Muscle of leg (tissue), 11 donors: ENCODE measurements around the gene TMBIM4. TPM values are rescaled to one million over a fixed set of nuclear protein-coding genes. Genes with fewer than 3 reads are reported as not detected.

Experiments used
- DNase-seq: peaks from one replicate; pipeline ENCODE4 v3.0.0; 2013
- H3K27ac ChIP-seq: one replicate; pipeline ENCODE4 v1.5.1; 2013; ENCODE audit warnings: mild to moderate bottlenecking, low read length, control low read depth
- H3K27me3 ChIP-seq: one replicate; pipeline ENCODE4 v1.6.1; 2013; ENCODE audit warnings: low read length; ENCODE audit not compliant: control insufficient read depth, insufficient read depth
- H3K36me3 ChIP-seq: one replicate; pipeline ENCODE4 v1.6.1; 2013; ENCODE audit warnings: low read length; ENCODE audit not compliant: control insufficient read depth, insufficient read depth
- H3K4me1 ChIP-seq: one replicate; pipeline ENCODE4 v1.6.1; 2013; ENCODE audit warnings: low read length; ENCODE audit not compliant: control insufficient read depth, insufficient read depth
- H3K4me3 ChIP-seq: one replicate; pipeline ENCODE4 v1.5.1; 2013; ENCODE audit warnings: low read length, control low read depth
- H3K9me3 ChIP-seq: replicated peaks from 2 replicates; pipeline ENCODE4 v1.6.1; 2013; ENCODE audit warnings: low read depth, low read length; ENCODE audit not compliant: control insufficient read depth
- WGBS: methylation state at CpG from one replicate; pipeline ENCODE4 v1.1.5; 2013; ENCODE audit warnings: missing lambda C conversion rate; ENCODE audit not compliant: insufficient coverage; 5-methylcytosine and 5-hydroxymethylcytosine counted together
- polyA plus RNA-seq, 8 donors: library from polyadenylated mRNA; unstranded; fragments of 120-200 nt; gene quantifications; one replicate each; pipeline versions ENCODE4 v1.2.1 to v1.2.3, GENCODE V29; 2013; ENCODE audit warnings: inconsistent platforms in 1 of 8, low replicate concordance in 1 of 8; ENCODE audit not compliant: insufficient read length in 8 of 8, insufficient read depth in 1 of 8
- total RNA-seq: library from RNA; stranded (reverse); fragments of 120-200 nt; gene quantifications from one replicate; pipeline ENCODE4 v1.2.4, GENCODE V29; 2013

TMBIM4 gene
- total and polyA plus RNA-seq, 9 donors, result 69.4 to 86.8 (median 76.9) TPM

DNA sequence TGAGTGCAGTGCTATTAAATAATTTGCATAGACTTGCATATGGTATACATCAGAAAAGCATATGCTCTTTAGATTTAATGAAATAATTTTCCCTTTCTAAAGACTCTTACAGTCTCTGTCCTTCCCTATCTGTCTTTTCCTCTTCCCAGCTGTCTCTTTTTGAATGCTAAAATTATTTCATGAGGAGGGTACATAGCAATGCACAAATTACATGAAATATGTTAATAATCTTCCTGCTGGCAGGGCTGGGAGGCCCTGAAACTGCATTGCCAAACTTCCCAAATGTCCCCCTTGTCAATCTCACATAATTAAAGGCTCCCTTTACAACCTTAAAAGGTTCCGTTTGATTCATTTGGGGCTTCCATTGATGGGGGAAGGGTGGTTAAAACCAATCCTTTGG, 61.4 kb downstream of the TMBIM4 start:
- H3K9me3 ChIP-seq, result no peaks in the 10 kb centered on the region
- no peaks in the 10 kb centered on the region for H3K36me3 ChIP-seq
- no peak for DNase-seq
- H3K27me3 ChIP-seq, result peaks cover 2% of the 10 kb centered on the region
- no peak overlapping the region for H3K27ac ChIP-seq
- H3K4me3 ChIP-seq, result no peak overlapping the region
- H3K4me1 ChIP-seq, result no peaks in the 10 kb centered on the region
- no CpG with 5 or more reads among the region's 1 CpG for WGBS

DNA sequence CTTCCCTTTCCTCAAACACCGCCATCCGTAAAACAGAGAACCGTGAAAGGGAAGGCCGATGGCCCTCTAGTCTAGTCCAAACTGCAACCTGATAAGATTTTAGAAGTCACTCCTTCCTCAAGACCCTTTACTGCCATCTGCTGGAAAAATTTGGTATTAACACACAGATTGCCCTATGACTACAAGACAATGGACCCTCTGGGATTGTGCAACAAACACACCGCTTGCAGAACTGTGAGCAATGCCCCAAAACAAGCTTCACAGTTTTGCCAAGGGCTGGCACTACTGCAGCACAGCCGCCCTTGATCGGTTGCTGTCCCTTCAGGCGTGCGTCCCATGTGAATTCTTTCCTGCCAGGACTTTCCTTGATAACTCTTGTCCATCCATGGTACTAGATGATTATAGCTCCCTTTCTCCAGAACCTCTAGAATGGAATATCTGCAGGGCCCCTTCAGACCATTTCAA, 62.3 kb downstream of the TMBIM4 start:
- peak; percentile 89 for DNase-seq
- Histone ChIP-seq H3K36me3 (no peaks in the 10 kb centered on the region), H3K4me1 (no peaks in the 10 kb centered on the region), H3K9me3 (no peaks in the 10 kb centered on the region), H3K27ac (no peak overlapping the region), H3K4me3 (no peak overlapping the region), H3K27me3 (peaks cover 2% of the 10 kb centered on the region)
- 15% methylated on average over 6 of the region's 9 CpGs for WGBS

DNA sequence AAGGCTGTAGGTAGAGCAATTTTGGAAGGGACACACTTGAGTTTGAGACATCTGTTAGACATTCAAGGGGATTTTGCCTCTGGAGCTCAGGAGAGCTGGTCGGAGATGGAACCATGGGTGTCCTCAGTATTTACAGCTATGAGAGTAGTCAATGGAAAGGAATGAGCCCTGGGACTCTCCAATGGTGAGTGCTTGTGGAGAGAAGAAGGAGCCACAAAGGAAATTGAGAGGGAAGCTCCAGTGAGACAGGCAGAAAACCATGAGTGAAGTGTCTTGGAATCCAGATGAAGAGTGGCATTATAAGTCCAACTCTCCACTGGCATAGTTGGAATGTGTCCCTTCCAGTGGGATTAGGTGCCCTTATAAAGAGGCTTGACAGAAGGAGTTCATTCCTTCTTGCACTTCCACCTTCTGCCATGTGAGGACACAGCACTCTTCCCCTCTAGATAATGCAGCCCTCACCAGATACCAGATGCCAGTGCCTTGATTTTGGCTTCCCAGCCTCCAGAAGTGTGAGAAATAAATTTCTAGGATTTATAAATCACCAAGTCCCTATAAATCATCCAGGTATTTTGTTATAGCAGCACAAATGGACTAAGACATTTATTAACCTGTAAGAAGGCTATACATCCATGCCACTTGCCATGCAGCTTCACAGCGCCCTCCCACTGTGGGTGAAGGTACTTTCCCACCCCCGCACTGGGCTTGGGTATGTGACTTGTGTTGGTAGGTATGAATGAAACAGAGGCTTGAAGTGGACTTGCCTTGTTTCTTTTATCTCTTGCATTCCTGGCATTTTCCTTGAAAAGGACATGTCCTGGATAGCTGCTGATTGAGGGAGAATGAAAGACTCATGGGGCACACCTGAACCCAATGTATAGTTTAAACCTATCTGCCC, 66.5 kb downstream of the TMBIM4 start:
- Histone ChIP-seq H3K27me3 (peaks cover 2% of the 10 kb centered on the region), H3K9me3 (no peaks in the 10 kb centered on the region), H3K4me1 (no peaks in the 10 kb centered on the region), H3K27ac (no peak overlapping the region), H3K4me3 (no peak overlapping the region), H3K36me3 (no peaks in the 10 kb centered on the region)
- DNase-seq, result no peak
- 92% methylated on average over 1 of the region's 3 CpGs for WGBS

DNA sequence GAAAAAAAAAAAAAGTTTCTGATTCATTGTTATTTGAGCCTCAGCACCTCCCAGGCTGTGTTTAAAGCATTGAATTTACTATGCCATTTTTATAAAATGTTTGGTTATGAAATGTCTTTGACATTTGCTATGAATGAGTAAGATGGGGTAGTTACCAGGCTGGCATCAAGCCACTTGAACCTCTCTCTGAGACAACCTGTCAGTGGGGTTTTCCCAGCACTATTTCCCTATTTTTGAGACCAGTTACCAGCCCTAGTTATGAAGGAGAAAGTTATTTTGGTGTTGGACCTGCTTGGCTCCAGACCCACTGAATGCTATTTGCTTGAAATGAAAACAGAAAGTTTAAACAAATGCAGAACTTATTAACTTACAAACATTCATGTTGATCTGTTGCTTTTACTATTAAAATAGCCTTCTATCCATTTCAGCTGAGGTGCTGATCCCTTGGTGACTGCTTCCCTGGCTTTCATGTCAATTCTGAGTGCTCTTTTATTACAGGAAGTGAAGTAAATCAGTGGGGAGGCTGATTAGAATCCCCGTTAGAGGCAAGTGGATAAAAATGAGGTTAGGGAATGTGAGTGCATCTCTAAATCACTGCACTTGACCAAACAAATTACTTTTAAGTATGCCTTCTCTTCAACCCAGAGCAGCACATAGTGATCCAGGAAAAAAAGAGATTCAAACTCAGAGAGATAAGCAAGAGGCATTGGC, 77.1 kb downstream of the TMBIM4 start:
- DNase-seq, result no peak
- H3K4me1 ChIP-seq, result no peaks in the 10 kb centered on the region
- no peak overlapping the region for H3K4me3 ChIP-seq
- no peak overlapping the region for H3K27ac ChIP-seq
- no peaks in the 10 kb centered on the region for H3K9me3 ChIP-seq
- WGBS, result no CpG with 5 or more reads among the region's 1 CpG
- no peaks in the 10 kb centered on the region for H3K36me3 ChIP-seq
- H3K27me3 ChIP-seq, result no peaks in the 10 kb centered on the region

DNA sequence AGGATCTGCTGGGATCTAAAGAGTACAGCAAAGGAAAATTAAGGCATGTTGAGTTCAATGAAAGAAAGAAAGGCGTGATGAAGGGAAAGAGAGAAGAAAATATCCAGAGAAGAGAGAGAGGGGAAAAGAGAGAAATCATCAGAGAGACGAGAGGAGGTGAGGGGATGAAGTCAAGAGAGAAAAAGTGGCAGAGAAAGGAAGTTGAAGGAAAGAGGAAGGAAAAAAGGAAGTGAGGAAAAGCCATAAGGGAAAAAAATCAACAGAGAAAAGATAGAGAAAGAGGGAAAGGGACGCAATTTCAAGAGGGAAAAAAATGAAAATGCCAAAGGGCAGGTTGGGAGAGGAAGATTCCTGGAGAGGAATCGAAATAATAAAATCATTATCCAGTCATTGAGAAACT, 79.6 kb downstream of the TMBIM4 start:
- Histone ChIP-seq H3K4me1 (no peaks in the 10 kb centered on the region), H3K27me3 (no peaks in the 10 kb centered on the region), H3K4me3 (no peak overlapping the region), H3K27ac (no peak overlapping the region), H3K36me3 (no peaks in the 10 kb centered on the region), H3K9me3 (no peaks in the 10 kb centered on the region)
- no peak for DNase-seq
- 89% methylated on average over 2 of the region's 4 CpGs for WGBS

DNA sequence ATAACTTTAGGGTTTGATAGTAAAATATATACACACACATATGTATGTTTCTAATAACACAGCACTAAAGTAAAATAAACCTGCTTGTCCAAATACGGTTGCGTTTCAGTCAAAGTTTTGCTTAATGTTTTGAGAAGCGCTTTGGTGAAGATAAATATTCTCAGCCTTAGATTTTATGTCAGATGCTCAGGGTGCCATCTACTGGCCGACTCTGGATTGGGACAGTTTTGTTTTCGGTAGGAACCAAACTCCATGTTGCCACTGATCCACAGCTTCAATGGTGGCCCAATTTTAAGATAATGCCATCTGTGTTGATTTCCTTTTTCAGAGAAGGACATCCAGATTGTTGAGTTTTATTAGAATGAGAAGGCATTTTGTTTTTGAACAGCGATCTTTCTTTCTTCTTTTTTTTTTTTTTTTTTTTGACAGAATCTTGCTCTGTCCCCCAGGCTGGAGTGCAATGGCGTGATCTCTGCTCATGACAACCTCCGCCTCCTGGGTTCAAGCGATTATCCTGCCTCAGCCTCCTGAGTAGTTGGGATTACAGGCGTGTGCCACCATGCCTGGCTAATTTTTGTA, 82.3 kb downstream of the TMBIM4 start:
- no peak overlapping the region for H3K27ac ChIP-seq
- H3K27me3 ChIP-seq, result no peaks in the 10 kb centered on the region
- peak; percentile 84 for DNase-seq
- no peaks in the 10 kb centered on the region for H3K4me1 ChIP-seq
- no peaks in the 10 kb centered on the region for H3K9me3 ChIP-seq
- no peaks in the 10 kb centered on the region for H3K36me3 ChIP-seq
- 0% methylated on average over 2 of the region's 10 CpGs for WGBS
- no peak overlapping the region for H3K4me3 ChIP-seq

DNA sequence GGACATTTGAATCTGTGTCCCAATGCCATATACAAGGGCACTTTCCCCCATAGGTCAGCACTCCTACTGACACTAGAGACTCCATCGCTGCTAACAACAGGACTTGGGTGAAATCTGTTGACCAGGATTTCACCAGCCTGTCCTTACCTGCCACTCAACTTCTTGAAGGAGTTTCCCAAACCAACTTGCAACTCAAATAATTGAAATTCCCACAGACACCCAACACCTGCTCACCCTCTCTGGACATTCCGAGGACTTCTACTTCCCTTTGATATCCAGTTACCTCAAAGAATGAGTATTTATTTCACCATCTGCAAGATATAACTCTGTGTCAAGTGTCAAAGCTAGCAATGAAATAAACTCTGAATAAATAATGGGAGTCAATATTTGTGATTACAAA, 83.8 kb downstream of the TMBIM4 start:
- Histone ChIP-seq H3K36me3 (no peaks in the 10 kb centered on the region), H3K4me1 (peaks cover 3% of the 10 kb centered on the region), H3K4me3 (no peak overlapping the region), H3K9me3 (no peaks in the 10 kb centered on the region), H3K27ac (no peak overlapping the region), H3K27me3 (no peaks in the 10 kb centered on the region)
- no peak for DNase-seq
- 85% methylated on average over 1 of the region's 2 CpGs for WGBS

Other genes starting within 250 kb of the TMBIM4 start
- 19.6 TPM for gene LLPH, start 39.2 kb downstream of the TMBIM4 start, total RNA-seq
- gene LLPH, start 39.2 kb downstream of the TMBIM4 start, polyA plus RNA-seq, result 10 to 100 TPM; 20.8 to 33.4 (median 30.8) TPM
- gene IRAK3, start 19.2 kb upstream of the TMBIM4 start, total RNA-seq, result 7.8 TPM
- gene IRAK3, start 19.2 kb upstream of the TMBIM4 start, polyA plus RNA-seq, result 1 to 10 TPM; 4.4 to 6.2 (median 4.6) TPM
- 2.8 TPM for gene HELB, start 132.5 kb upstream of the TMBIM4 start, total RNA-seq
- 1 to 10 TPM; 1.1 to 2.8 (median 1.7) TPM for gene HELB, start 132.5 kb upstream of the TMBIM4 start, polyA plus RNA-seq